Transverse colon (tissue), 4 donors: ENCODE results near the gene LAMA2. TPM values are rescaled to one million over a fixed set of nuclear protein-coding genes. Genes with fewer than 3 reads are reported as not detected.

Source experiments
- DNase-seq: peaks from one replicate; pipeline ENCODE4 v3.0.0-alpha.2; 2019
- H3K27ac ChIP-seq, 4 donors: fragments of 200-600 bp; sonication (generic); 2 replicates each; pipeline ENCODE4 v1.5.1; 2016 to 2018; ENCODE audit warnings: inconsistent platforms in 4 of 4
- H3K27me3 ChIP-seq: fragments of 200-600 bp; sonication (generic); 2 replicates; pipeline ENCODE4 v1.5.1; 2017; ENCODE audit warnings: inconsistent platforms
- H3K36me3 ChIP-seq, 4 donors: fragments of 200-600 bp; sonication (generic); 2 replicates each; pipeline ENCODE4 v1.5.1; 2017 to 2019; ENCODE audit warnings: inconsistent platforms in 4 of 4
- H3K4me1 ChIP-seq, 4 donors: fragments of 200-600 bp; sonication (generic); 2 replicates each; pipeline ENCODE4 v1.5.1; 2017 to 2020; ENCODE audit warnings: inconsistent platforms in 4 of 4
- H3K4me3 ChIP-seq, 4 donors: fragments of 200-600 bp; sonication (generic); 1 replicate in 1 of 4; 2 replicates in 3 of 4; pipeline versions ENCODE4 v1.5.1 to v1.6.1; 2017 to 2019; ENCODE audit warnings: inconsistent platforms in 4 of 4
- H3K9me3 ChIP-seq, 2 donors: fragments of 200-600 bp; sonication (generic); 2 replicates each; pipeline ENCODE4 v1.5.1; 2017 to 2019; ENCODE audit warnings: inconsistent platforms in 2 of 2
- EP300 ChIP-seq: sonication (generic); formaldehyde crosslinking; IDR thresholded peaks from one replicate; pipeline ENCODE4 v1.6.1; 2017; ENCODE audit warnings: antibody characterized with exemption, low read depth
- POLR2A ChIP-seq: fragments of 450-650 bp; IDR thresholded peaks from one replicate; pipeline ENCODE4 v1.6.1; 2016; ENCODE audit warnings: antibody characterized with exemption, mild to moderate bottlenecking, moderate library complexity
- POLR2AphosphoS5 ChIP-seq, 3 donors: sonication (generic); formaldehyde crosslinking; IDR thresholded peaks; one replicate each; pipeline ENCODE4 v1.6.1; 2016; ENCODE audit warnings: antibody characterized with exemption in 3 of 3
- WGBS, 2 donors: methylation state at CpG; one replicate each; pipeline ENCODE4 v1.1.5; 2018; ENCODE audit warnings: low coverage in 1 of 2; 5-methylcytosine and 5-hydroxymethylcytosine counted together
- in situ Hi-C, 4 donors: fragments of 200-750 bp; cut with MboI; loops; one replicate each; pipeline versions ENCODE4 v1.15.0 to v1.15.1; 2017; ENCODE audit warnings: low sequenced_read_pairs in 3 of 4, low pct_ligation_motif_present in 1 of 4, low pct_unique_long_range_greater_than_20kb in 1 of 4
- intact Hi-C: fragments of 100-400 bp; cut with DNase I; formaldehyde crosslinking; loops from one replicate; pipeline ENCODE4 v1.15.1; 2023; ENCODE audit warnings: low total_unique reads
- total RNA-seq, 4 donors: library from RNA; depleted of rRNA; stranded (reverse); fragments of >200 nt; gene quantifications; one replicate each; pipeline ENCODE4 v1.1.0, GENCODE V29; 2016
- TF ChIP-seq, protein P1 (sequence below), 5 experiments: fragments of 200-600 bp in 3 of 5; fragments of 450-650 bp in 2 of 5; sonication (generic) in 3 of 5; IDR thresholded peaks; 1 replicate in 2 of 5; 2 replicates in 3 of 5; pipeline ENCODE4 v1.5.1; 2016 to 2017; ENCODE audit warnings: antibody characterized with exemption in 5 of 5, inconsistent platforms in 3 of 5, mild to moderate bottlenecking in 2 of 5, moderate library complexity in 1 of 5

LAMA2 gene
- total RNA-seq, 4 donors from 2014 or later, result 12.3 to 43.0 (median 32.1) TPM

- H3K4me1 ChIP-seq, result no peaks in the 10 kb centered on the region
- no peak for DNase-seq
- no peaks in the 10 kb centered on the region for H3K36me3 ChIP-seq
- TF ChIP-seq POLR2A (no peak), POLR2AphosphoS5 (IDR thresholded peaks at IDR 0.05) (no peak), EP300 (no peak)
- TF ChIP-seq, protein P1, sequence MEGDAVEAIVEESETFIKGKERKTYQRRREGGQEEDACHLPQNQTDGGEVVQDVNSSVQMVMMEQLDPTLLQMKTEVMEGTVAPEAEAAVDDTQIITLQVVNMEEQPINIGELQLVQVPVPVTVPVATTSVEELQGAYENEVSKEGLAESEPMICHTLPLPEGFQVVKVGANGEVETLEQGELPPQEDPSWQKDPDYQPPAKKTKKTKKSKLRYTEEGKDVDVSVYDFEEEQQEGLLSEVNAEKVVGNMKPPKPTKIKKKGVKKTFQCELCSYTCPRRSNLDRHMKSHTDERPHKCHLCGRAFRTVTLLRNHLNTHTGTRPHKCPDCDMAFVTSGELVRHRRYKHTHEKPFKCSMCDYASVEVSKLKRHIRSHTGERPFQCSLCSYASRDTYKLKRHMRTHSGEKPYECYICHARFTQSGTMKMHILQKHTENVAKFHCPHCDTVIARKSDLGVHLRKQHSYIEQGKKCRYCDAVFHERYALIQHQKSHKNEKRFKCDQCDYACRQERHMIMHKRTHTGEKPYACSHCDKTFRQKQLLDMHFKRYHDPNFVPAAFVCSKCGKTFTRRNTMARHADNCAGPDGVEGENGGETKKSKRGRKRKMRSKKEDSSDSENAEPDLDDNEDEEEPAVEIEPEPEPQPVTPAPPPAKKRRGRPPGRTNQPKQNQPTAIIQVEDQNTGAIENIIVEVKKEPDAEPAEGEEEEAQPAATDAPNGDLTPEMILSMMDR (IDR thresholded peaks at IDR 0.05), result no peak
- intact Hi-C loops (no loop called here), in situ Hi-C loops (no loop called here)
- no peak overlapping the region for H3K27ac ChIP-seq
- H3K4me3 ChIP-seq, result no peak overlapping the region
- H3K27me3 ChIP-seq, result no peaks in the 10 kb centered on the region
- H3K9me3 ChIP-seq, result no peaks in the 10 kb centered on the region
- WGBS, 2 donors, result 90 to 97% methylated on average over 2 of the region's 2 CpGs
These were observed 636.8 kb downstream of the LAMA2 start for GRCh38 chr6:129519750-129520149.

GRCh38 chr6:129521946-129522345 lies 639.0 kb downstream of the LAMA2 start:
- in situ Hi-C loops, result no loop called here
- H3K27me3 ChIP-seq, result no peaks in the 10 kb centered on the region
- TF ChIP-seq POLR2AphosphoS5 (IDR thresholded peaks at IDR 0.05) (no peak), EP300 (no peak)
- WGBS, 2 donors, result 49 to 50% methylated on average over 2 of the region's 2 CpGs
- no peak for DNase-seq
- H3K36me3 ChIP-seq, result no peaks in the 10 kb centered on the region
- H3K4me3 ChIP-seq, result no peak overlapping the region
- no peaks in the 10 kb centered on the region for H3K4me1 ChIP-seq
- H3K27ac ChIP-seq, result no peak overlapping the region
- intact Hi-C loops, result no loop called here
- H3K9me3 ChIP-seq, result no peaks in the 10 kb centered on the region

DNA sequence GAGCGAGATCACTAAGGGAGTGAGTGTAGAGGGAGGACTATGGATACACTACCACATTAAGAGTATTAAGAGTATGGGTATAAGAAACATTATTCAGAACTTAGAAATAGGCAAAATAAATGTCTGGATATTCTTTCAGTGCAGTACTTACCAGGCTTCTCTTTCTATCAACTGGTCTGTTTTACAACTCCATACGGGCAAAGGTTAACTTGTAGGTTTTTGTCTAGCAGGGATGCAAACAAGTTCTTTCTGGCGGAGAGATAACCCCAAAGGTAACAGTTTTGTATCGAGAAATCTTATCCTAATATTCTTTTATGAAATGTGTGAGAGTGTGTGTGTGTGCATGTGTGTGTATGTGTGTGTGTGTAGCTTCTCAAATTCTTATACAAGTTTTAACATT lies 640.9 kb downstream of the LAMA2 start:
- Histone ChIP-seq H3K36me3 (no peaks in the 10 kb centered on the region), H3K4me3 (no peak overlapping the region), H3K9me3 (no peaks in the 10 kb centered on the region), H3K27ac (no peak overlapping the region), H3K27me3 (no peaks in the 10 kb centered on the region), H3K4me1 (no peaks in the 10 kb centered on the region)
- intact Hi-C loops (no loop called here), in situ Hi-C loops (no loop called here)
- 58% methylated on average over 4 of the region's 4 CpGs for whole genome bisulfite sequencing, 2 donors
- TF ChIP-seq, protein P1 (IDR thresholded peaks at IDR 0.05), result no peak
- TF ChIP-seq POLR2A (no peak), EP300 (no peak), POLR2AphosphoS5 (IDR thresholded peaks at IDR 0.05) (no peak)
- no peak for DNase-seq

- in situ Hi-C loops, result no loop called here
- WGBS, 2 donors, result 70 to 89% methylated on average over 1 of the region's 1 CpG
- Histone ChIP-seq H3K27ac (no peak overlapping the region), H3K36me3 (no peaks in the 10 kb centered on the region), H3K4me1 (no peaks in the 10 kb centered on the region), H3K4me3 (no peak overlapping the region), H3K9me3 (no peaks in the 10 kb centered on the region), H3K27me3 (no peaks in the 10 kb centered on the region)
- intact Hi-C loops, result no loop called here
- DNase-seq, result no peak
- TF ChIP-seq EP300 (no peak), POLR2A (no peak), POLR2AphosphoS5 (IDR thresholded peaks at IDR 0.05) (no peak)
- TF ChIP-seq, protein P1 (IDR thresholded peaks at IDR 0.05), result no peak
These were observed 642.1 kb downstream of the LAMA2 start for GRCh38 chr6:129525055-129525454.

DNA sequence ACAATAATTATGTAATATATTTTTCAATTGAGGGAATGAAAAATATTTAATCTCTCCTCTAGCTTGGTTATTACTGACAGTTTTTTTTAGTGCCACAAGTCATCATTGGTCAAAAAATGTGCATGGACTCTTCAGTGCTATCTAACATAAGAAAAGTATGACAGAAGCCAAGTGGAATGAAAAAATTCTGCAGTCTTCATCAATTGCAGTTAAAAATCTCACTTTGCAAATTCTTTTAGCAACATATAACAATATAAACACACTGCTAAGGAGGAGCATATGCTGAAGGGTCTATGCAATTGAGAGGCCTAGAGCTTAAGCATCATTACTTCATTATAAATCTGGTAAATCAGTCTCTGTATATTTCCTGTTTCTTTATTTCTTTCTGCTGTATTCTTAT lies 652.0 kb downstream of the LAMA2 start:
- H3K36me3 ChIP-seq, result no peaks in the 10 kb centered on the region
- H3K27me3 ChIP-seq, result no peaks in the 10 kb centered on the region
- TF ChIP-seq POLR2AphosphoS5 (IDR thresholded peaks at IDR 0.05) (no peak), EP300 (no peak), POLR2A (no peak)
- TF ChIP-seq, protein P1 (IDR thresholded peaks at IDR 0.05), result no peak
- H3K27ac ChIP-seq, result no peak overlapping the region
- intact Hi-C loops (no loop called here), in situ Hi-C loops (no loop called here)
- H3K4me3 ChIP-seq, result no peak overlapping the region
- H3K9me3 ChIP-seq, result no peaks in the 10 kb centered on the region
- DNase-seq, result no peak
- no peaks in the 10 kb centered on the region for H3K4me1 ChIP-seq
